Right lobe of liver (tissue), 6 donors: Measurements from ENCODE around the gene VARS1. TPM values are rescaled to one million over a fixed set of nuclear protein-coding genes. Genes with fewer than 3 reads are reported as not detected.
"Not testable (repeated sequence)": the region's sequence is repeated elsewhere in the genome, so short reads cannot be mapped to it uniquely, and the experiment has no call there.

Experiments
- ATAC-seq, 4 donors: fragments of 200-7000 bp; cut with Tn5 transposase; one replicate each; pipeline ENCODE4 v1.9.1; 2020; ENCODE audit warnings: mild to moderate bottlenecking in 4 of 4, moderate library complexity in 4 of 4
- DNase-seq, 3 donors: peaks; one replicate each; pipeline ENCODE4 v3.0.0-alpha.2; 2020
- H3K27ac ChIP-seq, 3 donors: fragments of 200-600 bp; one replicate each; pipeline ENCODE4 v1.8.0; 2022
- H3K27me3 ChIP-seq, 2 donors: fragments of 200-600 bp; one replicate each; pipeline ENCODE4 v1.8.0; 2022
- H3K36me3 ChIP-seq, 4 donors: fragments of 200-600 bp; sonication (generic) in 1 of 4; one replicate each; pipeline versions ENCODE4 v1.5.1 to v1.8.0; 2017 to 2022; ENCODE audit warnings: control low read depth in 1 of 4
- H3K4me1 ChIP-seq, 4 donors: fragments of 200-600 bp; sonication (generic) in 1 of 4; one replicate each; pipeline versions ENCODE4 v1.5.1 to v1.8.0; 2017 to 2022; ENCODE audit warnings: control low read depth in 1 of 4
- H3K4me3 ChIP-seq, 3 donors: fragments of 200-600 bp; one replicate each; pipeline ENCODE4 v1.8.0; 2022
- H3K9me3 ChIP-seq, 4 donors: fragments of 200-600 bp; sonication (generic) in 1 of 4; one replicate each; pipeline versions ENCODE4 v1.5.1 to v1.8.0; 2017 to 2022; ENCODE audit warnings: control low read depth in 1 of 4
- POLR2A ChIP-seq: fragments of 450-650 bp; IDR thresholded peaks from one replicate; pipeline ENCODE4 v1.6.1; 2017; ENCODE audit warnings: antibody characterized with exemption, mild to moderate bottlenecking
- WGBS: methylation state at CpG from one replicate; pipeline ENCODE4 v1.1.6; 2018; ENCODE audit warnings: low coverage, low lambda C conversion rate; ENCODE audit not compliant: insufficient coverage; ENCODE audit errors: missing lambda C conversion rate; 5-methylcytosine and 5-hydroxymethylcytosine counted together
- intact Hi-C, 2 donors: fragments of 100-400 bp; cut with DNase I; formaldehyde crosslinking; loops; one replicate each; pipeline versions ENCODE4 v1.11.2 to v1.14.1; 2022
- total RNA-seq, 6 experiments: library from RNA; depleted of rRNA in 2 of 6; stranded (reverse); fragments of >200 nt in 2 of 6; fragmentation: NEBNext Ultra II Directional in 3 of 6; extraction: Animal tissue kit (Norgen Biotek cat#: 25700) in 3 of 6; gene quantifications; one replicate each; pipeline versions ENCODE4 v1.1.0 to v1.2.4, GENCODE V29; 2016 to 2023
- TF ChIP-seq, protein P1 (sequence below), 4 donors: fragments of 200-600 bp in 3 of 4; fragments of 450-650 bp in 1 of 4; IDR thresholded peaks; one replicate each; pipeline versions ENCODE4 v1.5.1 to v1.8.0; 2016 to 2022; ENCODE audit warnings: antibody characterized with exemption in 4 of 4, mild to moderate bottlenecking in 2 of 4
- donor health status: DM: no; HTN: yes; CAD: no.
- donor health status: DM: no; HTN: no; CAD: no.
- donor health status: DM: no; HTN: no; CAD: no.
- donor health status: DM: no; HTN: yes; CAD: no.
- donor health status: DM: no; HTN: yes; CAD: no.

Gene VARS1
- total RNA-seq, 6 experiments from 2014 or later: 31.0 to 58.1 (median 41.0) TPM

DNA sequence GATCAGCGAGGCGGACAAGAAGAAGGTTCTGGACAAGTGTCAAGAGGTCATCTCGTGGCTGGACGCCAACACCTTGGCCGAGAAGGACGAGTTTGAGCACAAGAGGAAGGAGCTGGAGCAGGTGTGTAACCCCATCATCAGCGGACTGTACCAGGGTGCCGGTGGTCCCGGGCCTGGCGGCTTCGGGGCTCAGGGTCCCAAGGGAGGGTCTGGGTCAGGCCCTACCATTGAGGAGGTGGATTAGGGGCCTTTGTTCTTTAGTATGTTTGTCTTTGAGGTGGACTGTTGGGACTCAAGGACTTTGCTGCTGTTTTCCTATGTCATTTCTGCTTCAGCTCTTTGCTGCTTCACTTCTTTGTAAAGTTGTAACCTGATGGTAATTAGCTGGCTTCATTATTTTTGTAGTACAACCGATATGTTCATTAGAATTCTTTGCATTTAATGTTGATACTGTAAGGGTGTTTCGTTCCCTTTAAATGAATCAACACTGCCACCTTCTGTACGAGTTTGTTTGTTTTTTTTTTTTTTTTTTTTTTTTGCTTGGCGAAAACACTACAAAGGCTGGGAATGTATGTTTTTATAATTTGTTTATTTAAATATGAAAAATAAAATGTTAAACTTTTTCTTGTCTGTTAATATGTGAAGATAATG, 34.2 kb upstream of the VARS1 start:
- Histone ChIP-seq H3K27ac (peak overlapping the region; percentile 75 to 91 (median 90)), H3K4me1 (peaks cover 0 to 33% (median 4%) of the 10 kb centered on the region in 4 donors), H3K4me3 (peak overlapping the region; percentile 36 to 68 (median 62)), H3K27me3 (no peaks in the 10 kb centered on the region), H3K9me3 (no peaks in the 10 kb centered on the region), H3K36me3 (peaks cover 0 to 3% (median 0%) of the 10 kb centered on the region in 4 donors)
- intact Hi-C loops: loop anchor here (10.0 kb wide), 1 partner anchor 55 kb away; the partner anchor contains the start of gene VWA7 (in 2 of the 2)
- no peak for TF ChIP-seq POLR2A
- TF ChIP-seq, protein P1, sequence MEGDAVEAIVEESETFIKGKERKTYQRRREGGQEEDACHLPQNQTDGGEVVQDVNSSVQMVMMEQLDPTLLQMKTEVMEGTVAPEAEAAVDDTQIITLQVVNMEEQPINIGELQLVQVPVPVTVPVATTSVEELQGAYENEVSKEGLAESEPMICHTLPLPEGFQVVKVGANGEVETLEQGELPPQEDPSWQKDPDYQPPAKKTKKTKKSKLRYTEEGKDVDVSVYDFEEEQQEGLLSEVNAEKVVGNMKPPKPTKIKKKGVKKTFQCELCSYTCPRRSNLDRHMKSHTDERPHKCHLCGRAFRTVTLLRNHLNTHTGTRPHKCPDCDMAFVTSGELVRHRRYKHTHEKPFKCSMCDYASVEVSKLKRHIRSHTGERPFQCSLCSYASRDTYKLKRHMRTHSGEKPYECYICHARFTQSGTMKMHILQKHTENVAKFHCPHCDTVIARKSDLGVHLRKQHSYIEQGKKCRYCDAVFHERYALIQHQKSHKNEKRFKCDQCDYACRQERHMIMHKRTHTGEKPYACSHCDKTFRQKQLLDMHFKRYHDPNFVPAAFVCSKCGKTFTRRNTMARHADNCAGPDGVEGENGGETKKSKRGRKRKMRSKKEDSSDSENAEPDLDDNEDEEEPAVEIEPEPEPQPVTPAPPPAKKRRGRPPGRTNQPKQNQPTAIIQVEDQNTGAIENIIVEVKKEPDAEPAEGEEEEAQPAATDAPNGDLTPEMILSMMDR (IDR thresholded peaks at IDR 0.05): peak; percentile 28 to 41 (median 37)
- ATAC-seq: peak in 3 of 4 donors; percentile 0 to 4 (median 1)
- DNase-seq: peak in 1 of 3 donors; percentile 74
- WGBS: 0% methylated on average over 14 of the region's 15 CpGs

DNA sequence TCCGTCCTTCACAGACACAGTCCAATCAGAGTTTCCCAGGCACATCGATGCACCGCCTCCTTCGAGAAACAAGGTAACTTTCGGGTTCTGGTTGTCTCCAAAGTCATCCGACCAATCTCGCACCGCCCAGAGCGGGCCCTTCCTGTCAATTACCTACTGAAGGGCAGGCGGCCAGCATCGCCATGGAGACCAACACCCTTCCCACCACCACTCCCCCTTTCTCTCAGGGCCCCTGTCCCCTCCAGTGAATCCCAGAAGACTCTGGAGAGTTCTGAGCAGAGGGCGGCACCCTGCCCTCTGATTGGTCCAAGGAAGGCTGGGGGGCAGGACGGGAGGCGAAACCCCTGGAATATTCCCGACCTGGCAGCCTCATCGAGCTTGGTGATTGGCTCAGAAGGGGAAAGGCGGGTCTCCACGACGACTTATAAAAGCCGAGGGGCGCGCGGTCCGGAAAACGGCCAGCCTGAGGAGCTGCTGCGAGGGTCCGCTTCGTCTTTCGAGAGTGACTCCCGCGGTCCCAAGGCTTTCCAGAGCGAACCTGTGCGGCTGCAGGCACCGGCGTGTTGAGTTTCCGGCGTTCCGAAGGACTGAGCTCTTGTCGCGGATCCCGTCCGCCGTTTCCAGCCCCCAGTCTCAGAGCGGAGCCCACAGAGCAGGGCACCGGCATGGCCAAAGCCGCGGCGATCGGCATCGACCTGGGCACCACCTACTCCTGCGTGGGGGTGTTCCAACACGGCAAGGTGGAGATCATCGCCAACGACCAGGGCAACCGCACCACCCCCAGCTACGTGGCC, 31.9 kb upstream of the VARS1 start, which contains the start of gene HSPA1B:
Gene HSPA1B (plus strand): TSS at position 453 of the 794 bp plus-strand sequence. CDS start 213 bp downstream, at position 666.
- peak within 1 kb of the TSS; percentile 26 to 54 (median 48) for H3K4me3 ChIP-seq
- H3K9me3 ChIP-seq: no peaks in the 10 kb centered on the region
- peak within 1 kb of the TSS; percentile 87 to 98 (median 90) for H3K27ac ChIP-seq
- ATAC-seq: peak; percentile 45 to 91 (median 69)
- WGBS: under 1% methylated on average over 16 of the region's 56 CpGs
- intact Hi-C loops: no loop called here
- peak; percentile 100 for TF ChIP-seq POLR2A
- TF ChIP-seq, protein P1 (IDR thresholded peaks at IDR 0.05): no peak
- DNase-seq: peak; percentile 97 to 99 (median 99)
- H3K27me3 ChIP-seq: no peaks in the 10 kb centered on the region
- H3K4me1 ChIP-seq: peaks cover 0 to 29% (median 7%) of the 10 kb centered on the region in 4 donors
- H3K36me3 ChIP-seq: peaks cover 0 to 3% (median 0%) of the 10 kb centered on the region in 4 donors

DNA sequence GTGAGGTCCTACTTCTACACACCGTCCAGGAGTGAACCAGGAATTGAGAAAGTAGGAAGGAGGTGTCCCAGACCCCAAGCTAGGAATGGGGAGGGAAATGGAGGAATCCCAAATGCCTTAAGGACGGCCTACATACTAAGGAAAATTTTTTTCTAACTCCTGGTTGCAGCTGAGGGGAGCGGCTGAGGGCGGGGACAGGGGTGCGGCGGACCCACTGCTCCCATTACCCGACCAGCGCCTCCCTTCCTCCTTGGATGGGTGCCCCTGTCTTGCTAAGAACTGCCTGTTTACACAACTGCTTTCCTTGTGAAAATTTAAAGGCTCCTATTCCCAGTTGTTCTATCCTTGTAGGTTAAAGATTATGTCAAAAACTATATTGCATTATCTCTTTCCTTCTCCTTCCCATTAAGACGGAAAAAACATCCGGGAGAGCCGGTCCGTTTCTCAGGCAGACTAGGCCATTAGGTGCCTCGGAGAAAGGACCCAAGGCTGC, 31.3 kb upstream of the VARS1 start:
- peak overlapping the region; percentile 87 to 98 (median 90) for H3K27ac ChIP-seq
- peaks cover 0 to 29% (median 7%) of the 10 kb centered on the region in 4 donors for H3K4me1 ChIP-seq
- no peak for ATAC-seq
- intact Hi-C loops: no loop called here
- no peaks in the 10 kb centered on the region for H3K27me3 ChIP-seq
- no peaks in the 10 kb centered on the region for H3K9me3 ChIP-seq
- 35% methylated on average over 13 of the region's 13 CpGs for WGBS
- peak overlapping the region; percentile 12 to 48 (median 36) for H3K4me3 ChIP-seq
- TF ChIP-seq, protein P1 (IDR thresholded peaks at IDR 0.05): no peak
- no peak for TF ChIP-seq POLR2A
- peak; percentile 67 to 79 (median 74) for DNase-seq
- peaks cover 0 to 3% (median 0%) of the 10 kb centered on the region in 4 donors for H3K36me3 ChIP-seq

DNA sequence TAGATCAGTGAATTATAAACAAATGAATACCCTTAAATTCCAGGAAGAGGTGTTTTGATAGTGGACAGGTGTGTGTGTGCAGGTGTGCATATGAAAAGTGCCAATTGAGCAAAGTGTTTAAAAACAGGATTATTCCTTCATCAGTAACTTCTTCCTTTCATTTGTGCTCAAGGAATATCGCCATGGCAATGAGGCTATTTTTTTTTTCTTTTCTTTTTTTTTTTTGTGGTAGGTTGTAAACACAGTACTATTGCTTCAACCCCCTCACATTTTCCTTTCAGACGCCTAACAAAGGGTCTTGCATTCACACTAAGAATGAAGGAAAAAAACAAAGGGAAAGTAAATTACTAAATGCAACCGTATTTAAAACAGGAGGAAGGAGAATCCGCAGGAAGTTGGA, 30.0 kb upstream of the VARS1 start:
- H3K4me3 ChIP-seq: no peak overlapping the region
- ATAC-seq: no peak
- peaks cover 0 to 31% (median 12%) of the 10 kb centered on the region in 4 donors for H3K4me1 ChIP-seq
- H3K9me3 ChIP-seq: no peaks in the 10 kb centered on the region
- no peak for TF ChIP-seq POLR2A
- TF ChIP-seq, protein P1 (IDR thresholded peaks at IDR 0.05): no peak
- no peak for DNase-seq
- intact Hi-C loops: no loop called here
- WGBS: 66% methylated on average over 4 of the region's 4 CpGs
- H3K27ac ChIP-seq: peak overlapping the region in 2 of 3 donors; percentile 90 to 98
- no peaks in the 10 kb centered on the region for H3K27me3 ChIP-seq
- H3K36me3 ChIP-seq: no peaks in the 10 kb centered on the region

DNA sequence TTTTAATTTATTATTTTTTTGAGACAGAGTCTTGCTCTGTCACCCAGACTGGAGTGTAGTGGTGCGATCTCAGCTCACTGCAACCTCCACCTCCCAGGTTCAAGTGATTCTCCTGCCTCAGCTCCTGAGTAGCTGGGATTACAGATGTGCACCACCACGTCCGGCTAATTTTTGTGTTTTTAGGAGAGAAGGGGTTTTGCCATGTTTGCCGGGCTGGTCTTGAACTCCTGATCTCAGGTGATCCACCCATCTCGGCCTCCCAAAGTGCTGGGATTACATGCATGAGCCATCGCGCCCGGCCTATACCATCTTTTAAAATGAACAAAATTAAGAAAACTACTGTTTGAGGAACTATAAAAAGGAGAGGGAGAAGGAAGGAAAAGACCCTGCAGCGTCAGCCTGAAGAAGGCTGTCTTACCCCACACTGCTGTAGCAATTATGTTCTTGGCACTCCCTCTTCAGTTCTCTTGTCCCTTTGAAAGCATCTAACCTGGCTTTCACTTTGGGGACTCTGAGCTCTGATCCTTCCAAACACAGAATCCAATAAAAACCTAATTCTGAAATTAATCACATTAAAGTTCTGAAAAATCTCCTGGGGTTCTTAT, 28.1 kb upstream of the VARS1 start:
- H3K4me3 ChIP-seq, intact Hi-C loops, H3K9me3 ChIP-seq, H3K36me3 ChIP-seq, ATAC-seq, H3K27me3 ChIP-seq: not testable (repeated sequence)
- peak overlapping the region in 2 of 3 donors; percentile 99 to 100 for H3K27ac ChIP-seq
- 90% methylated on average over 8 of the region's 9 CpGs for WGBS
- H3K4me1 ChIP-seq: peaks cover 0 to 48% (median 18%) of the 10 kb centered on the region in 4 donors
- DNase-seq: peak in 1 of 3 donors; percentile 37
